Measurements from ENCODE around the gene WSCD2. TPM values are rescaled to one million over a fixed set of nuclear protein-coding genes. Genes with fewer than 3 reads are reported as not detected.

Gene WSCD2
- polyA plus RNA-seq, 1 donor (not counting 4 experiments of a cell fraction or from before 2014, with no cell fraction given), result not detected

DNA sequence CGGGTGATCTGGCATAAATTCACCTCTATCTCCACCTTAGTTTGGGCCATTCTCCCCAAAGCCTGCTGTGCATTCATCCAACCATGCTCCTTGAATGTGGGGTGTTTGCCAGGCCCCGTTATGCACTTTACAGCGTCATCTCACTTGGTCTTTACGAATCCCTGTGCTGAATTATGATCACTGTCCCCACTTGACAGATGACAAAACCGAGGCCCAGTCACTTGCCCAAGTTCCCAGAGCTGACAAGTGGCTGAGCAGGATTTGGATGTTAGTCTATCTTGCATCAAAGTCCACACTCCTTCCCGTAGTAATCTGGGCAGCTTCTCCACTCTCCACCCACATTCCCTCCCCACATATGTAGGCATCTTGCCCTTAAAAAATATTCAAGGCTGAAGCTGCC lies 44.8 kb downstream of the WSCD2 start:
- no peaks in the 10 kb centered on the region for H4K20me1 ChIP-seq (ENCODE audit: control insufficient read depth, extremely low read depth, insufficient read depth, low read length)
- no peak overlapping the region for H3K4me3 ChIP-seq (ENCODE audit: control insufficient read depth in 2 of 3, extremely low read depth in 1 of 3, insufficient read depth in 2 of 3, low read depth in 1 of 3, low read length in 3 of 3)
- no peaks in the 10 kb centered on the region for H3K36me3 ChIP-seq (ENCODE audit: control insufficient read depth in 2 of 2, extremely low read depth in 1 of 2, insufficient read depth in 2 of 2, low read length in 2 of 2)
- no peak for TF ChIP-seq EZH2 (IDR thresholded peaks at IDR 0.05; ENCODE audit: low read length)
- TF ChIP-seq, protein P1, sequence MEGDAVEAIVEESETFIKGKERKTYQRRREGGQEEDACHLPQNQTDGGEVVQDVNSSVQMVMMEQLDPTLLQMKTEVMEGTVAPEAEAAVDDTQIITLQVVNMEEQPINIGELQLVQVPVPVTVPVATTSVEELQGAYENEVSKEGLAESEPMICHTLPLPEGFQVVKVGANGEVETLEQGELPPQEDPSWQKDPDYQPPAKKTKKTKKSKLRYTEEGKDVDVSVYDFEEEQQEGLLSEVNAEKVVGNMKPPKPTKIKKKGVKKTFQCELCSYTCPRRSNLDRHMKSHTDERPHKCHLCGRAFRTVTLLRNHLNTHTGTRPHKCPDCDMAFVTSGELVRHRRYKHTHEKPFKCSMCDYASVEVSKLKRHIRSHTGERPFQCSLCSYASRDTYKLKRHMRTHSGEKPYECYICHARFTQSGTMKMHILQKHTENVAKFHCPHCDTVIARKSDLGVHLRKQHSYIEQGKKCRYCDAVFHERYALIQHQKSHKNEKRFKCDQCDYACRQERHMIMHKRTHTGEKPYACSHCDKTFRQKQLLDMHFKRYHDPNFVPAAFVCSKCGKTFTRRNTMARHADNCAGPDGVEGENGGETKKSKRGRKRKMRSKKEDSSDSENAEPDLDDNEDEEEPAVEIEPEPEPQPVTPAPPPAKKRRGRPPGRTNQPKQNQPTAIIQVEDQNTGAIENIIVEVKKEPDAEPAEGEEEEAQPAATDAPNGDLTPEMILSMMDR (optimal IDR thresholded peaks at IDR 0.05 in 1 of 3, IDR thresholded peaks at IDR 0.05 in 1 of 3, conservative IDR thresholded peaks at IDR 0.05 in 1 of 3; ENCODE audit: extremely low read depth in 1 of 3, insufficient read depth in 2 of 3, low read length in 3 of 3), result no peak
- dilution Hi-C loops (cut with MboI; ENCODE audit: extremely low pct_ligation_motif_present, low sequenced_read_pairs), result no loop called here
- no peaks in the 10 kb centered on the region for H3K9me1 ChIP-seq (ENCODE audit: control insufficient read depth, extremely low read depth, insufficient read depth, low read length)
- no peak overlapping the region for H3K4me2 ChIP-seq (ENCODE audit: control insufficient read depth, extremely low read depth, insufficient read depth, low read depth, low read length)
- no peaks in the 10 kb centered on the region for H3K4me1 ChIP-seq (ENCODE audit: control insufficient read depth, extremely low read depth, insufficient read depth, low read length)
- H3K27me3 ChIP-seq (ENCODE audit: control insufficient read depth, extremely low read depth, insufficient read depth, low read length), result no peaks in the 10 kb centered on the region
- H3K9ac ChIP-seq (ENCODE audit: control insufficient read depth, extremely low read depth, insufficient read depth, low read length), result no peak overlapping the region
- H2AFZ ChIP-seq (ENCODE audit: control insufficient read depth, low read length), result no peak overlapping the region
- H3K27ac ChIP-seq (ENCODE audit: control insufficient read depth, insufficient read depth, low read length), result no peak overlapping the region
- H3K9me3 ChIP-seq (ENCODE audit: control insufficient read depth, low read depth, low read length), result no peaks in the 10 kb centered on the region
- no peak for FAIRE-seq
- H3K79me2 ChIP-seq (ENCODE audit: control insufficient read depth, insufficient read depth, low read length), result no peaks in the 10 kb centered on the region
- DNase-seq (ENCODE audit: low read depth, low spot score), result no peak

DNA sequence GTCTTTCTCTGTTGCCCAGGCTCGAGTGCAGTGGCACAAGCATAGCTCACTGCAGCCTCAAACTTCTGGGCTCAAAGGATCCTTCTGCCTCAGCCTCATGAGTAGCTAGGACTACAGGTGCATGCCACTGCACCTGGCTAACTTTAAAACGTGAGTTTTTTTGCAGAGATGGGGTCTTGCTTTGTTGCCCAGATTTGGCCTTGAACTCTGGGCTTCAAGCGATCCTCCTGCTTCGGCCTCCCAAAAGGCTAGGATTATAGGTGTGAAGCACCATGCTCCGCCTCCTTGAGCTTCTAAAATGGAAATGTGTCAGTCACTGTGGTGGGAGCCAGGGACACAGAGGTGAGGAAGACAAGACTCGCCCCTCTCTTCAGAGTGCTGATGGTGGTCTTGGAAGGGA lies 45.6 kb downstream of the WSCD2 start:
- H3K27me3 ChIP-seq (ENCODE audit: control insufficient read depth, extremely low read depth, insufficient read depth, low read length), result no peaks in the 10 kb centered on the region
- no peak overlapping the region for H2AFZ ChIP-seq (ENCODE audit: control insufficient read depth, low read length)
- dilution Hi-C loops (cut with MboI; ENCODE audit: extremely low pct_ligation_motif_present, low sequenced_read_pairs), result no loop called here
- H3K4me2 ChIP-seq (ENCODE audit: control insufficient read depth, extremely low read depth, insufficient read depth, low read depth, low read length), result no peak overlapping the region
- no peak for DNase-seq (ENCODE audit: low read depth, low spot score)
- H3K9me1 ChIP-seq (ENCODE audit: control insufficient read depth, extremely low read depth, insufficient read depth, low read length), result no peaks in the 10 kb centered on the region
- H3K79me2 ChIP-seq (ENCODE audit: control insufficient read depth, insufficient read depth, low read length), result no peaks in the 10 kb centered on the region
- no peaks in the 10 kb centered on the region for H4K20me1 ChIP-seq (ENCODE audit: control insufficient read depth, extremely low read depth, insufficient read depth, low read length)
- no peaks in the 10 kb centered on the region for H3K36me3 ChIP-seq (ENCODE audit: control insufficient read depth in 2 of 2, extremely low read depth in 1 of 2, insufficient read depth in 2 of 2, low read length in 2 of 2)
- no peak for TF ChIP-seq EZH2 (IDR thresholded peaks at IDR 0.05; ENCODE audit: low read length)
- TF ChIP-seq, protein P1 (optimal IDR thresholded peaks at IDR 0.05 in 1 of 3, IDR thresholded peaks at IDR 0.05 in 1 of 3, conservative IDR thresholded peaks at IDR 0.05 in 1 of 3; ENCODE audit: extremely low read depth in 1 of 3, insufficient read depth in 2 of 3, low read length in 3 of 3), result no peak
- H3K9me3 ChIP-seq (ENCODE audit: control insufficient read depth, low read depth, low read length), result no peaks in the 10 kb centered on the region
- no peak overlapping the region for H3K4me3 ChIP-seq (ENCODE audit: control insufficient read depth in 2 of 3, extremely low read depth in 1 of 3, insufficient read depth in 2 of 3, low read depth in 1 of 3, low read length in 3 of 3)
- H3K4me1 ChIP-seq (ENCODE audit: control insufficient read depth, extremely low read depth, insufficient read depth, low read length), result no peaks in the 10 kb centered on the region
- no peak for FAIRE-seq
- H3K27ac ChIP-seq (ENCODE audit: control insufficient read depth, insufficient read depth, low read length), result no peak overlapping the region
- no peak overlapping the region for H3K9ac ChIP-seq (ENCODE audit: control insufficient read depth, extremely low read depth, insufficient read depth, low read length)
